Lower lobe of right lung (tissue), 2 donors: ENCODE data around the gene TTC23. TPM values are rescaled to one million over a fixed set of nuclear protein-coding genes. Genes with fewer than 3 reads are reported as not detected.

Experiments used
- ATAC-seq, 2 donors: fragments of 200-7000 bp; cut with Tn5 transposase; one replicate each; pipeline ENCODE4 v1.9.1; 2020 to 2022; ENCODE audit warnings: mild to moderate bottlenecking in 2 of 2, moderate library complexity in 2 of 2
- DNase-seq: peaks from one replicate; pipeline ENCODE4 v3.0.0-alpha.2; 2020
- H3K27ac ChIP-seq: fragments of 200-600 bp; one replicate; pipeline ENCODE4 v1.8.0; 2022
- H3K27me3 ChIP-seq: fragments of 200-600 bp; one replicate; pipeline ENCODE4 v1.8.0; 2022; ENCODE audit warnings: low read depth
- H3K36me3 ChIP-seq: fragments of 200-600 bp; one replicate; pipeline ENCODE4 v1.8.0; 2022; ENCODE audit warnings: mild to moderate bottlenecking
- H3K4me1 ChIP-seq: fragments of 200-600 bp; one replicate; pipeline ENCODE4 v1.8.0; 2022
- H3K4me3 ChIP-seq: fragments of 200-600 bp; one replicate; pipeline ENCODE4 v1.8.0; 2022; ENCODE audit warnings: mild to moderate bottlenecking
- H3K9me3 ChIP-seq: fragments of 200-600 bp; one replicate; pipeline ENCODE4 v1.8.0; 2022
- intact Hi-C: fragments of 100-400 bp; cut with DNase I; formaldehyde crosslinking; loops from one replicate; pipeline ENCODE4 v1.11.0; 2022
- total RNA-seq: library from RNA; stranded (reverse); fragmentation: NEBNext Ultra II Directional; extraction: Animal tissue kit (Norgen Biotek cat#: 25700); gene quantifications from one replicate; pipeline ENCODE4 v1.2.1, GENCODE V29; 2021
- TF ChIP-seq, protein P1 (sequence below): fragments of 200-600 bp; IDR thresholded peaks from one replicate; pipeline ENCODE4 v1.8.0; 2022; ENCODE audit warnings: antibody characterized with exemption, mild to moderate bottlenecking
- donor health status: DM: no; HTN: yes; CAD: no; lungs with severe emphysema.

Gene TTC23
- total RNA-seq, 1 donor from 2014 or later, result 16.4 TPM

DNA sequence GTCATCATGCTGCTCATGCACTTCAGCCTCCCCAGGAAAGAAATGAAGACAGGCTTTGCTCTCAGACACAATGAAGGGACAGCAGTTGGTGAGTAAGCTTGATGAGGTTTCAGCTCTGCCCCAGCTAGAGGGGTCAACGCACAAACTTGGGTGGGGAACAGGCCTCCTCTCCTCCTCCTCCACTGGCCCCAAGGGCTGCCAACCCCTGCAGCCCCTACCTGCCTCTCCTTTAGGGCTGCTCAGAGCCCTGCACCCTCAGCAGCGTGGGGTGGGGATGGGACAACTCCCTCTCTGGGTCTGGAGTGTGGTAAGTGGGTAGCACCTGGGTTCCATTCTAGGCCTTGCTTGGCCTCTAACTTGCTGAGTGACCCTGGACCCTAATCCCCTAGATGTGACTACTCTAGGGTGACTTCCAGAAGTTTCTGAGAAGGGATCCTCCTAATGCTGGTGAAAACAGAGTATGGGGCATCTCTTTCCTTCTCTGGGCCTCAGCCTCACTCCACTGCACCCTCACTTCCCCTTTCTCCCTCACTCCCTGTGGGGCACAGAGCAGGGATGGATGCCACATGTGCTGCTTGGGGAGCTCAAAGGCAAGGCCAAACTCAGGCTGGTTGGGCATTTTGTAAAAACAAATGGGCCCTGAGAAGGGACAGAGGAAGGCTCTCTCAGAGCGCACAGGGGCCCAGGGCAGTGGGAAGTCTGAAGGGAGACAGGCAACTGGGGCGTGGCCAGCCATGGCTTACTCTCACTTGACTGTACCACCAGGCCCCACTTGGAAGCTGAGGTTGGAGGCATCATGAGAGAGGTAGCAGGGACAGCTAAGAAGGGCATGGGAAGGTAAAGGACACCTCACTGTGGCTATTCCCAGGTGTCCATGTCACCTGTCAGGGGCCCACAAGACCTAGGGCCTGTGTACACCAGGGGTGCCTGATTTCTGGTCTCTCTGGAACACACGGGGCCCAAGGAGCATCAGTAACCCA, 80.5 kb downstream of the TTC23 start:
- DNase-seq (no peak), ATAC-seq (peak in 1 of 2 donors; percentile 16)
- H3K9me3 ChIP-seq, result no peaks in the 10 kb centered on the region

DNA sequence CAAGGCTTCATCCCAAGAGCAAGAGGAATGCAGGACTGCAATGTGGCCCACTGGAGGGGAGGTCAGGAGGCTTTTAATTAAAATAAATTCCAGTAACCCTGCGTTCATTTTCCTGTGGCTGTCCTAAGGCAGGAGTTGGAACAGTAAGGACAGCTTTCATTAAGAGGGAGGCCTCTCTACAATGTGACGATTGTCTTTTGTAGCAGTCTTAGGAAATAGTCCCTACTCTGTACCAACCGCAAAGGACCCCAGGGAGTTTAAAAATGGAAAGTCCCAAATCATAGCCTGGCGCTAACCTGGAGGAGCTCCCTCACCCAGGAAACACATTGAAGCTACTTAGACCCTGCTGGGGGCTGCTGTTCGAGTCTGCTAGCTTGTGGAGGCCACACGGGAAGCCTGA, 81.7 kb downstream of the TTC23 start:
- H3K27ac ChIP-seq, result no peak overlapping the region
- no peaks in the 10 kb centered on the region for H3K27me3 ChIP-seq
- H3K4me3 ChIP-seq, result no peak overlapping the region
- H3K4me1 ChIP-seq, result peaks cover 6% of the 10 kb centered on the region
- intact Hi-C loops, result no loop called here
- ATAC-seq (no peak), DNase-seq (no peak)
- H3K36me3 ChIP-seq, result peaks cover 35% of the 10 kb centered on the region
- TF ChIP-seq, protein P1, sequence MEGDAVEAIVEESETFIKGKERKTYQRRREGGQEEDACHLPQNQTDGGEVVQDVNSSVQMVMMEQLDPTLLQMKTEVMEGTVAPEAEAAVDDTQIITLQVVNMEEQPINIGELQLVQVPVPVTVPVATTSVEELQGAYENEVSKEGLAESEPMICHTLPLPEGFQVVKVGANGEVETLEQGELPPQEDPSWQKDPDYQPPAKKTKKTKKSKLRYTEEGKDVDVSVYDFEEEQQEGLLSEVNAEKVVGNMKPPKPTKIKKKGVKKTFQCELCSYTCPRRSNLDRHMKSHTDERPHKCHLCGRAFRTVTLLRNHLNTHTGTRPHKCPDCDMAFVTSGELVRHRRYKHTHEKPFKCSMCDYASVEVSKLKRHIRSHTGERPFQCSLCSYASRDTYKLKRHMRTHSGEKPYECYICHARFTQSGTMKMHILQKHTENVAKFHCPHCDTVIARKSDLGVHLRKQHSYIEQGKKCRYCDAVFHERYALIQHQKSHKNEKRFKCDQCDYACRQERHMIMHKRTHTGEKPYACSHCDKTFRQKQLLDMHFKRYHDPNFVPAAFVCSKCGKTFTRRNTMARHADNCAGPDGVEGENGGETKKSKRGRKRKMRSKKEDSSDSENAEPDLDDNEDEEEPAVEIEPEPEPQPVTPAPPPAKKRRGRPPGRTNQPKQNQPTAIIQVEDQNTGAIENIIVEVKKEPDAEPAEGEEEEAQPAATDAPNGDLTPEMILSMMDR, result no peak
- no peaks in the 10 kb centered on the region for H3K9me3 ChIP-seq

More for the DNA sequence above, 80.5 kb downstream of the TTC23 start:
- intact Hi-C loops, result no loop called here
- Histone ChIP-seq H3K27me3 (no peaks in the 10 kb centered on the region), H3K4me1 (peaks cover 6% of the 10 kb centered on the region), H3K27ac (peak overlapping the region; percentile 46), H3K4me3 (no peak overlapping the region), H3K36me3 (peaks cover 39% of the 10 kb centered on the region)
- TF ChIP-seq, protein P1, result no peak

DNA sequence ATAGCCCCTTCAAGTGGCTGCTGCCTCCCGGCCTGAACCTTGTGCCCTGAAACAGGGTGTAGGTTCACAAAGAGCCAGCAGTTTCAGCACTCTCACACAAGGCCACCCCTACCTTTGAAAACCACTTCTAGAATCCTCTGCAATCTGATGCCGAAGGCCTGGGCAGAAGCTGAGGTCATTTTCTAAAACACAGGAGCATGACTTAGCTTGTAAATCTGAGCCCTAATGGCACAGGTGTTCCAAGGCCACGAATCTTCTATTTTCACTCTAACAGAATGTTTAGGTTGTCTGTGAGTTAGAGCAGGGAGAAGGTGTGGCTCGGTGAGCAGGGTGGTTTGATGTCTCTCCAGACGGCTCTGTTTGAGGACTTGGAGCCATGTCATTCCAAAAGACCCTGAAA, 82.2 kb downstream of the TTC23 start:
- H3K27ac ChIP-seq, result no peak overlapping the region
- peaks cover 6% of the 10 kb centered on the region for H3K4me1 ChIP-seq
- no peaks in the 10 kb centered on the region for H3K9me3 ChIP-seq
- H3K27me3 ChIP-seq, result no peaks in the 10 kb centered on the region
- no peak for ATAC-seq
- H3K4me3 ChIP-seq, result no peak overlapping the region
- TF ChIP-seq, protein P1, result no peak
- H3K36me3 ChIP-seq, result peaks cover 38% of the 10 kb centered on the region
- no peak for DNase-seq
- intact Hi-C loops, result no loop called here

DNA sequence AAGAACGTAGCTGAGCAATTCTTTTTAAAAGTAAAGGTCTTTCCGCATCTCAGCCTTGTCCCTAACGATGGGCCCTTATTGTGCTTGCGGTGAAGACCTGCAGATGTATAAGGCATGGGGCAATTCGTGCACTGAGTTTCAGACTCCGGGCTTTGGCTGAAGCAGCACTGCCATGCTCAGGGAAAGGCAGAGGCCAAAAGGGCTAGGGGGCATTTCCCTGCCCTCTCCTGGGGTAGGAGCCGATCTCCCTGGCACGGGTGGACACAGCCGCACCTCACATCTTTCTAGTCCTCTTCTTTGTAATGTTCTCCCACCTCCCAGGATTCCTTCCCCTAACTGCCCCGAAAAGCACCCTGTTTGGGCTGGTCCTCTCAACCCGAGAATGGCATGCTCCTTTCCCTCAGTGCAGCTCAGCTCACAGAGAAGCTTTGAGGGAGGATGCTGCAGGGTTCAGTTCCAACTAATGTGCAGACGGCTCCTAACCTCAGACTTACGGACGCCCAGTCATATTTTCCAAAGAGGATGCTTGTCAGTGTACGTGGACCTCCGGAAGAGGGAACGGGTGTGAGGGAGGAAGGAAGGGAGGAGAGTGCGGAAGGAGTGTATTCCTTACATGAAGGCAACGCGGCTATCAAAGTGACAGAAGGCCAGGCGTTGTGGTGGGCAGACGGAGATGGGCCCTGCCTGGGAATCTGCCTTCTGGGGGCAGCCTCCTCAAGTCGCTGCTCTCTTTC, 83.3 kb downstream of the TTC23 start:
- Histone ChIP-seq H3K27ac (no peak overlapping the region), H3K9me3 (no peaks in the 10 kb centered on the region), H3K4me3 (no peak overlapping the region), H3K36me3 (peaks cover 41% of the 10 kb centered on the region), H3K27me3 (no peaks in the 10 kb centered on the region), H3K4me1 (peaks cover 6% of the 10 kb centered on the region)
- DNase-seq (no peak), ATAC-seq (peak in 1 of 2 donors; percentile 31)
- TF ChIP-seq, protein P1, result no peak
- intact Hi-C loops, result no loop called here

DNA sequence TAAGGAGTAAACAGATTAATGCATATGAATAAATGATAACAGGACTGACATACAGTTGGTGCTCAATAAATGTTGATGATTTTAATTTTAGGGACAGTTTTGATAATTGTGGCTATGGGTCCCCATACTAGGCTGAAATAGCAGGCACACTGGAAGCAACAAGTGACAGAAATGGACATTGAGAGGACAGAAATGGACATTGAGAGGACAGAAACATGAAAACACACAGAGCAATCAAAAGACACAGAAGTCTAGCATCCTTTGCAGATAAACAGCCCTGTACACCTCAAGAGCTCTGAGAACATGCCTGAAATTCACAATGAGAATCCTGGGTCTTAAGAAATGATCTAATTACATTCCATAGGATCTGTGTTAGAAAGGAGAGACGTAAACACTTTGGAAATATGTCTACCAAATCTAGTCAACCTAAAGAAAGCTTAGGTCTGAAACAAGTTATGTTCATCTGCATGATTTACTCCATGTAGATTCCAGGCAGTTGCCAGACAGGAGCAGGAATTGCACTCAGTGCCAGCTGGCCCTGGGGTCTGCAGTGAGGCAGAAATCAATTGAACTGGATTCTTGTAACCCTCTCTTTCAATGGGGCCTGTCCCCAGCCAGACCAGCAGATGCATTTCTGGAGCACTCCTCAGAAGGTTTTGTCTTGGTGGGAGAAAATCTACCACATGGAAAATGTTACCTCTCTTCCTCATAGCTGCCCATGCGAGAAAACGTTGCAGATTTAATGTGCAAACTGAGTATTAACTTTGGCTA, 84.2 kb downstream of the TTC23 start:
- H3K36me3 ChIP-seq, result peaks cover 35% of the 10 kb centered on the region
- H3K4me3 ChIP-seq, result no peak overlapping the region
- no peaks in the 10 kb centered on the region for H3K9me3 ChIP-seq
- intact Hi-C loops, result no loop called here
- TF ChIP-seq, protein P1, result no peak
- DNase-seq, result no peak
- H3K27me3 ChIP-seq, result no peaks in the 10 kb centered on the region
- no peak for ATAC-seq
- H3K4me1 ChIP-seq, result peaks cover 6% of the 10 kb centered on the region
- no peak overlapping the region for H3K27ac ChIP-seq
